Peyer's patch (tissue), 4 donors: ENCODE data around the gene BRAF.

Experiments
- CTCF ChIP-seq, 6 experiments: fragments of 450-650 bp in 4 of 6; fragments of 200-600 bp in 2 of 6; sonication (generic) in 1 of 6; IDR thresholded peaks; one replicate each; pipeline ENCODE4 v1.5.1; 2017 to 2019; ENCODE audit warnings: antibody characterized with exemption in 6 of 6, mild to moderate bottlenecking in 3 of 6, moderate library complexity in 1 of 6
- POLR2A ChIP-seq, 2 donors: fragments of 450-650 bp; IDR thresholded peaks; one replicate each; pipeline ENCODE4 v1.5.1; 2017; ENCODE audit warnings: antibody characterized with exemption in 2 of 2, mild to moderate bottlenecking in 2 of 2, moderate library complexity in 2 of 2

GRCh38 chr7:140679186-140679585, 245.5 kb downstream of the BRAF start:
- no peak for TF ChIP-seq CTCF (IDR thresholded peaks at IDR 0.05)
- no peak for TF ChIP-seq POLR2A (IDR thresholded peaks at IDR 0.05)
